Smooth muscle cell (in vitro differentiated cells): ENCODE data around the gene GFOD1. TPM values are rescaled to one million over a fixed set of nuclear protein-coding genes. Genes with fewer than 3 reads are reported as not detected.

ENCODE experiments used
- DNase-seq: peaks from one replicate; lab custom pipeline; 2025; ENCODE audit not compliant: unreplicated experiment; lab: John Stamatoyannopoulos, UW
- H2AFZ ChIP-seq: fragments of 200-600 bp; sonication (generic); 2 replicates; pipeline ENCODE4 v1.6.0; 2016; ENCODE audit warnings: antibody characterized with exemption, low read depth, mild to moderate bottlenecking
- H3F3A ChIP-seq: fragments of 200-600 bp; sonication (generic); 2 replicates; pipeline ENCODE4 v1.6.0; 2017; ENCODE audit warnings: antibody characterized with exemption, low read depth
- H3K27ac ChIP-seq: fragments of 200-600 bp; sonication (generic); 2 replicates; pipeline ENCODE4 v1.5.1; 2016; ENCODE audit warnings: low read depth, mild to moderate bottlenecking
- H3K27me3 ChIP-seq: fragments of 200-600 bp; sonication (generic); 2 replicates; pipeline ENCODE4 v1.6.1; 2016; ENCODE audit warnings: low read depth, mild to moderate bottlenecking
- H3K36me3 ChIP-seq: fragments of 200-600 bp; sonication (generic); 2 replicates; pipeline ENCODE4 v1.5.1; 2016; ENCODE audit warnings: low read depth
- H3K4me1 ChIP-seq: fragments of 200-600 bp; sonication (generic); 2 replicates; pipeline ENCODE4 v1.5.1; 2016; ENCODE audit warnings: low read depth
- H3K4me2 ChIP-seq: fragments of 200-600 bp; sonication (generic); 2 replicates; pipeline ENCODE4 v1.6.0; 2016; ENCODE audit warnings: mild to moderate bottlenecking
- H3K4me3 ChIP-seq: fragments of 200-600 bp; sonication (generic); 2 replicates; pipeline ENCODE4 v1.5.1; 2016; ENCODE audit warnings: mild to moderate bottlenecking
- H3K79me2 ChIP-seq: fragments of 200-600 bp; sonication (generic); 2 replicates; pipeline ENCODE4 v1.6.0; 2016; ENCODE audit warnings: low read depth, mild to moderate bottlenecking
- H3K9ac ChIP-seq: fragments of 200-600 bp; sonication (generic); 2 replicates; pipeline ENCODE4 v1.6.0; 2016; ENCODE audit warnings: low read depth
- H3K9me3 ChIP-seq: fragments of 200-600 bp; sonication (generic); replicated peaks from 2 replicates; pipeline ENCODE4 v1.5.1; 2016; ENCODE audit warnings: low read depth
- H4K20me1 ChIP-seq: fragments of 200-600 bp; sonication (generic); 2 replicates; pipeline ENCODE4 v1.6.0; 2016; ENCODE audit warnings: low read depth
- WGBS: methylation state at CpG from one replicate; pipeline ENCODE4 v1.1.7; 2016; ENCODE audit warnings: low lambda C conversion rate; 5-methylcytosine and 5-hydroxymethylcytosine counted together
- polyA plus RNA-seq: library from polyadenylated mRNA; unstranded; fragments of >200 nt; fragmentation: Nextera tagmentation; extraction: Ambion mirVana; gene quantifications from 2 replicates; pipeline ENCODE4 v1.2.1, GENCODE V29; 2016
- total RNA-seq: library from RNA; depleted of rRNA; stranded (reverse); fragments of >200 nt; gene quantifications from 2 replicates; pipeline ENCODE4 v1.2.3, GENCODE V29; 2014
- TF ChIP-seq, protein P1 (sequence below): fragments of 200-600 bp; sonication (generic); IDR thresholded peaks from 2 replicates; pipeline ENCODE4 v1.5.1; 2017; ENCODE audit warnings: borderline replicate concordance, mild to moderate bottlenecking, antibody characterized with exemption; ENCODE audit not compliant: insufficient read depth, poor library complexity, severe bottlenecking

Gene GFOD1
- total and polyA plus RNA-seq, 2 experiments from 2014 or later = 9.6 to 14.0 TPM

DNA sequence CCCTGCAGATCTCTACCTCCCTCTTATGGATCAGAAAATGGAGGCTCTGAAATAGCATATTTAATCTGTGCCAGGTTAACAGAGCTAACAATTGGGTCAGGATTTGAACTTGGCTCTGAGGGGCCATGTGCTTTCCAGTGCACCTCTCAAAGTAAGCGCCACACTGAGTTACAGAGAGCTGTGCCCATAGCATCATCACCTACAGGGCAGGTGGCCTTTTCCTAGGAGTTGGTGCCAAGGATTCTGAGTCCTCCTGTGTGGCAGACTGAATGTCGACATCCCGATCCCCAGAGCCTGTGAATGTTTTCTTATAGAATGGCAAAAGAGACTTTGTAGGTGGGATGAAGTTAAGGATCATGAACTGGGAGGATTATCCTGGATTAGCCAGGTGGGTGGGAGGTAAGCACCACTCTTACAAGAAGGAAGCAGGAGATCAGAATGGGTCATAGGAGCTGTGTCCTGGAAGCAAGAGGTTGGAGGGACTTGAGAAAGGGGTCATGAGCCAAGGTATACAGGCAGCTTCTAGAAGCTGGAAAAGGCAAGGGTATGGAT is 91.1 kb downstream of the GFOD1 start:
- Histone ChIP-seq H3K9ac (peak overlapping the region; percentile 8), H3K36me3 (no peaks in the 10 kb centered on the region), H3K27ac (peak overlapping the region; percentile 86), H3K4me1 (peaks cover 10% of the 10 kb centered on the region), H3K4me3 (no peak overlapping the region), H3K79me2 (peaks cover 23% of the 10 kb centered on the region), H3K9me3 (no peaks in the 10 kb centered on the region), H2AFZ (no peak overlapping the region), H3F3A (peaks cover 6% of the 10 kb centered on the region), H4K20me1 (no peaks in the 10 kb centered on the region), H3K4me2 (no peak overlapping the region), H3K27me3 (no peaks in the 10 kb centered on the region)
- 92% methylated on average over 3 of the region's 3 CpGs for WGBS
- no peak for DNase-seq
- TF ChIP-seq, protein P1, sequence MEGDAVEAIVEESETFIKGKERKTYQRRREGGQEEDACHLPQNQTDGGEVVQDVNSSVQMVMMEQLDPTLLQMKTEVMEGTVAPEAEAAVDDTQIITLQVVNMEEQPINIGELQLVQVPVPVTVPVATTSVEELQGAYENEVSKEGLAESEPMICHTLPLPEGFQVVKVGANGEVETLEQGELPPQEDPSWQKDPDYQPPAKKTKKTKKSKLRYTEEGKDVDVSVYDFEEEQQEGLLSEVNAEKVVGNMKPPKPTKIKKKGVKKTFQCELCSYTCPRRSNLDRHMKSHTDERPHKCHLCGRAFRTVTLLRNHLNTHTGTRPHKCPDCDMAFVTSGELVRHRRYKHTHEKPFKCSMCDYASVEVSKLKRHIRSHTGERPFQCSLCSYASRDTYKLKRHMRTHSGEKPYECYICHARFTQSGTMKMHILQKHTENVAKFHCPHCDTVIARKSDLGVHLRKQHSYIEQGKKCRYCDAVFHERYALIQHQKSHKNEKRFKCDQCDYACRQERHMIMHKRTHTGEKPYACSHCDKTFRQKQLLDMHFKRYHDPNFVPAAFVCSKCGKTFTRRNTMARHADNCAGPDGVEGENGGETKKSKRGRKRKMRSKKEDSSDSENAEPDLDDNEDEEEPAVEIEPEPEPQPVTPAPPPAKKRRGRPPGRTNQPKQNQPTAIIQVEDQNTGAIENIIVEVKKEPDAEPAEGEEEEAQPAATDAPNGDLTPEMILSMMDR = no peak

DNA sequence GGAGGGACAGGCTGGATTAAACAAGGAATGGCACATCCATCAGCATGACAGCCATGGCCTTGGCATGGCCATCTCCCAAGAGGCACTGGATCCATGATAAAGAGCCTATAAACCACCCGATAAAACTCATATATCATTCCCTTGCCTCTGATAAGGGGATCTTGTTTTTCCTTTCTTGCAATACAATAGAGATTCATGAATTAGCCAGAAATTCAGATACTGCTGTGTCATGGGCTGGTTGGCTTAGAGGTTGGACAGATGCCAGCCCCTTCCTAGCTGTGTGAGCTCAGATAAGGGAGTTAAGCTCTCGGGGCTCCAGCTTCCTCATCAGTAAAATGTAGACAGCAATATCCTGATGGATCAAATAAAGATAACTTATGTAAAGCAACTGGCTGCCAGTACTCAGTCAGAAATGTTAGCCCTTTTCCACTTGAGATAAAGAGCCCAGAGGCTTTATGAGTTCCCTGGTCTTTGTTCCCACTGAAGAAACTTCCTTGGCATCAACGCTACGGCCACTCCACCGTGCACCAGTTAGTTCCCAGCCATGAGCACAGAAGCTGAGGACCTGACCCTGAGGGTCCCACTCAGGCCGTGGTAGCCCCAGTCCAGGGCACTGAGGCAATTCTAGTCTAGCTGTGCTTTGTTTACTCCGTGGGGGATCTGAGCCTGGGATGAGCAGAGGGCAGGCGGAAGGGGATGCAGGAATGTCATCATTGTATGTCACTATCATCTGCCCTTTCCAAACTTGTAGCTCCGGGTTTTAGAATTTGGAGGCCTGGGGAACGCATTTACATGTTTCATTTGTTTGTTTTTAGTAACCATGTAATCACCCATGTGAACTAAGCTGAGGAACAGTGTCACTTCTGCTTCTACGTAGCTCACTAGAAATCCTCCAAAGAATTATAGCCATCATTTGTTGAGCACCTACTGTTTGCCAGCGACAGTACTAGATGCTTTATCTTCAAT is 91.8 kb downstream of the GFOD1 start:
- H3K27ac ChIP-seq = peak overlapping the region; percentile 86
- H3K9me3 ChIP-seq = no peaks in the 10 kb centered on the region
- peaks cover 10% of the 10 kb centered on the region for H3K4me1 ChIP-seq
- H3K4me3 ChIP-seq = no peak overlapping the region
- WGBS = 22% methylated on average over 12 of the region's 12 CpGs
- H2AFZ ChIP-seq = no peak overlapping the region
- peaks cover 16% of the 10 kb centered on the region for H3K79me2 ChIP-seq
- peaks cover 6% of the 10 kb centered on the region for H3F3A ChIP-seq
- H3K9ac ChIP-seq = peak overlapping the region; percentile 64
- TF ChIP-seq, protein P1 = no peak
- DNase-seq = no peak
- peak overlapping the region; percentile 75 for H3K4me2 ChIP-seq
- H3K27me3 ChIP-seq = no peaks in the 10 kb centered on the region
- H4K20me1 ChIP-seq = no peaks in the 10 kb centered on the region
- H3K36me3 ChIP-seq = no peaks in the 10 kb centered on the region

DNA sequence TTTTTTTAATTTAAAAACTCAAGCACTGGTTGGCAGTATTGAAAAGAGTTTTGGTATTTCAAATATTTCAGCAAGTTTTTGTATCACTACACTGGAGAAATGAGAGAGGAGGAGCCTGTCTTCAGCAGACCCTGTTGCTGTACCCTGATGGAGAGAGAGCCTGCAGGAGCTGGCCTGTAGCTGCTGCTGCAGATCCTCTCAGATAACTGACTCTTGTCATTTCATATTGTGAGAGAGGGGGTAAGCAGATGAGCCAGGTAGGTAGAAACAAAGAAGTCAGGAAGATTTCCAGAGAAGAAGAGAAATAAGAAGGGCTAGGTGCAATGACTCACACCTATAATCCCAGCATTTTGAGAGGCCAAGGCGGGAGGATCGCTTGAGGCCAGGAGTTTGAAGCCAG is 94.9 kb downstream of the GFOD1 start:
- peaks cover 6% of the 10 kb centered on the region for H3F3A ChIP-seq
- no peaks in the 10 kb centered on the region for H3K36me3 ChIP-seq
- H3K79me2 ChIP-seq = peaks cover 11% of the 10 kb centered on the region
- H4K20me1 ChIP-seq = no peaks in the 10 kb centered on the region
- TF ChIP-seq, protein P1 = no peak
- H2AFZ ChIP-seq = no peak overlapping the region
- no peak overlapping the region for H3K27ac ChIP-seq
- no peak overlapping the region for H3K4me3 ChIP-seq
- H3K27me3 ChIP-seq = no peaks in the 10 kb centered on the region
- H3K9ac ChIP-seq = no peak overlapping the region
- H3K4me2 ChIP-seq = no peak overlapping the region
- DNase-seq = no peak
- no peaks in the 10 kb centered on the region for H3K4me1 ChIP-seq
- H3K9me3 ChIP-seq = no peaks in the 10 kb centered on the region
- WGBS = 81% methylated on average over 2 of the region's 2 CpGs
